Neutrophil (primary cell): ENCODE results near the gene ROR2.

Source experiments
- H3K27ac ChIP-seq: fragments of 200-600 bp; sonication (generic); 2 replicates; pipeline ENCODE4 v1.5.1; 2016; ENCODE audit warnings: mild to moderate bottlenecking, moderate library complexity
- H3K27me3 ChIP-seq: fragments of 200-600 bp; sonication (generic); 2 replicates; pipeline ENCODE4 v1.6.0; 2016; ENCODE audit warnings: mild to moderate bottlenecking
- H3K36me3 ChIP-seq: fragments of 200-600 bp; sonication (generic); 2 replicates; pipeline ENCODE4 v1.5.1; 2017
- H3K4me1 ChIP-seq, 2 experiments: fragments of 200-600 bp in 1 of 2; sonication (generic) in 1 of 2; 1 replicate in 1 of 2; 2 replicates in 1 of 2; pipeline versions ENCODE4 v1.5.1 to v1.6.1; 2013 to 2016; ENCODE audit warnings: low read depth in 1 of 2, low read length in 1 of 2, mild to moderate bottlenecking in 1 of 2, moderate library complexity in 1 of 2; ENCODE audit not compliant: control insufficient read depth in 1 of 2, insufficient read depth in 1 of 2
- H3K4me3 ChIP-seq, 2 experiments: fragments of 200-600 bp in 1 of 2; sonication (generic) in 1 of 2; 1 replicate in 1 of 2; 2 replicates in 1 of 2; pipeline ENCODE4 v1.5.1; 2013 to 2016; ENCODE audit warnings: low read depth in 1 of 2, low read length in 1 of 2, mild to moderate bottlenecking in 1 of 2, moderate library complexity in 1 of 2
- H3K9me3 ChIP-seq: fragments of 200-600 bp; sonication (generic); 2 replicates; pipeline ENCODE4 v1.5.1; 2016
- CTCF ChIP-seq: fragments of 200-600 bp; sonication (generic); IDR thresholded peaks from 2 replicates; pipeline ENCODE4 v1.5.1; 2016; ENCODE audit warnings: antibody characterized with exemption

Gene ROR2

GRCh38 chr9:91967259-91967658 lies 17.2 kb upstream of the ROR2 start:
- no peaks in the 10 kb centered on the region for H3K36me3 ChIP-seq
- H3K27me3 ChIP-seq, result peaks cover 60% of the 10 kb centered on the region
- H3K9me3 ChIP-seq, result no peaks in the 10 kb centered on the region
- TF ChIP-seq CTCF, result no peak
- H3K27ac ChIP-seq, result no peak overlapping the region
- H3K4me3 ChIP-seq, result no peak overlapping the region
- H3K4me1 ChIP-seq, result no peaks in the 10 kb centered on the region

- no peak overlapping the region for H3K27ac ChIP-seq
- H3K27me3 ChIP-seq, result peaks cover 56% of the 10 kb centered on the region
- H3K9me3 ChIP-seq, result no peaks in the 10 kb centered on the region
- H3K36me3 ChIP-seq, result no peaks in the 10 kb centered on the region
- no peak overlapping the region for H3K4me3 ChIP-seq
- no peaks in the 10 kb centered on the region for H3K4me1 ChIP-seq
- no peak for TF ChIP-seq CTCF
These were observed 16.5 kb upstream of the ROR2 start for GRCh38 chr9:91966503-91966902.

- TF ChIP-seq CTCF, result no peak
- Histone ChIP-seq H3K4me3 (no peak overlapping the region), H3K36me3 (no peaks in the 10 kb centered on the region), H3K27ac (no peak overlapping the region), H3K4me1 (no peaks in the 10 kb centered on the region), H3K27me3 (peaks cover 35% of the 10 kb centered on the region), H3K9me3 (no peaks in the 10 kb centered on the region)
These were observed 13.7 kb upstream of the ROR2 start for GRCh38 chr9:91963711-91964240.

GRCh38 chr9:91960367-91960766 lies 10.3 kb upstream of the ROR2 start:
- Histone ChIP-seq H3K36me3 (no peaks in the 10 kb centered on the region), H3K27me3 (peaks cover 22% of the 10 kb centered on the region), H3K27ac (no peak overlapping the region), H3K9me3 (no peaks in the 10 kb centered on the region), H3K4me1 (no peaks in the 10 kb centered on the region), H3K4me3 (no peak overlapping the region)
- TF ChIP-seq CTCF, result no peak

GRCh38 chr9:91958174-91958573 lies 8.1 kb upstream of the ROR2 start:
- Histone ChIP-seq H3K27ac (no peak overlapping the region), H3K9me3 (no peaks in the 10 kb centered on the region), H3K4me3 (no peak overlapping the region), H3K36me3 (no peaks in the 10 kb centered on the region), H3K27me3 (peaks cover 35% of the 10 kb centered on the region), H3K4me1 (no peaks in the 10 kb centered on the region)
- no peak for TF ChIP-seq CTCF
